GM12878 (cell line): ENCODE measurements around the gene CD300A. TPM values are rescaled to one million over a fixed set of nuclear protein-coding genes. Genes with fewer than 3 reads are reported as not detected.

ENCODE experiments used
- BHLHE40 ChIP-seq, 2 experiments: fragments of 450-650 bp in 1 of 2; IDR thresholded peaks; 2 replicates each; pipeline ENCODE4 v1.6.1; 2011 to 2017; ENCODE audit warnings: low read depth in 2 of 2, borderline replicate concordance in 1 of 2, improper control_type of control experiment in 1 of 2, low read length in 1 of 2, mild to moderate bottlenecking in 1 of 2
- CHD1 ChIP-seq: IDR thresholded peaks from 2 replicates; pipeline ENCODE4 v1.6.1; 2012; ENCODE audit warnings: low read depth, low read length, improper control_type of control experiment
- DPF2 ChIP-seq: fragments of 450-650 bp; IDR thresholded peaks from 2 replicates; pipeline ENCODE4 v1.6.1; 2017; ENCODE audit warnings: mild to moderate bottlenecking
- HDAC2 ChIP-seq: fragments of 200-600 bp; sonication (generic); IDR thresholded peaks from 2 replicates; pipeline ENCODE4 v1.6.1; 2017
- HSF1 ChIP-seq: fragments of 150-350 bp; IDR thresholded peaks from 2 replicates; pipeline ENCODE4 v1.6.1; 2014; ENCODE audit warnings: mild to moderate bottlenecking, low read depth, low read length
- NBN ChIP-seq: fragments of 450-650 bp; IDR thresholded peaks from 2 replicates; pipeline ENCODE4 v1.6.1; 2016
- NRF1 ChIP-seq: conservative IDR thresholded peaks from 2 replicates; pipeline ENCODE4 v1.6.1; 2011; ENCODE audit warnings: mild to moderate bottlenecking, low read depth, low read length, improper control_type of control experiment
- PML ChIP-seq: IDR thresholded peaks from 2 replicates; pipeline ENCODE4 v1.6.1; 2012; ENCODE audit warnings: low read length, inconsistent platforms
- RB1 ChIP-seq: fragments of 450-650 bp; formaldehyde crosslinking; IDR thresholded peaks from 2 replicates; pipeline ENCODE4 v1.6.1; 2017; ENCODE audit warnings: mild to moderate bottlenecking, borderline replicate concordance
- RFX5 ChIP-seq: IDR thresholded peaks from 2 replicates; pipeline ENCODE4 v1.6.1; 2011; ENCODE audit warnings: low read depth, low read length, improper control_type of control experiment
- SIX5 ChIP-seq: IDR thresholded peaks from 2 replicates; pipeline ENCODE4 v1.6.1; 2011; ENCODE audit warnings: mild to moderate bottlenecking, low read depth, low read length, moderate library complexity; ENCODE audit not compliant: severe bottlenecking
- SMARCA5 ChIP-seq: fragments of 450-650 bp; IDR thresholded peaks from 2 replicates; pipeline ENCODE4 v1.6.1; 2017; ENCODE audit warnings: mild to moderate bottlenecking
- SREBF2 ChIP-seq: IDR thresholded peaks from 2 replicates; pipeline ENCODE4 v1.6.1; 2012; ENCODE audit warnings: mild to moderate bottlenecking, low read length
- TARDBP ChIP-seq: IDR thresholded peaks from 2 replicates; pipeline ENCODE4 v1.6.1; 2016; ENCODE audit warnings: borderline replicate concordance
- TCF12 ChIP-seq: IDR thresholded peaks from 2 replicates; pipeline ENCODE4 v1.6.1; 2011; ENCODE audit warnings: low read depth, mild to moderate bottlenecking, low read length
- USF2 ChIP-seq: IDR thresholded peaks from 2 replicates; pipeline ENCODE4 v1.6.1; 2011; ENCODE audit warnings: low read depth, low read length, improper control_type of control experiment, borderline replicate concordance
- YY1 ChIP-seq: IDR thresholded peaks from 2 replicates; pipeline ENCODE4 v1.6.1; 2011; ENCODE audit warnings: low read depth, mild to moderate bottlenecking, low read length
- ZZZ3 ChIP-seq: IDR thresholded peaks from 2 replicates; pipeline ENCODE4 v1.6.1; 2011; ENCODE audit warnings: low read depth; ENCODE audit not compliant: control insufficient read depth, insufficient read length
- polyA plus RNA-seq, 11 experiments: library from polyadenylated mRNA; depleted of rRNA in 4 of 11; unstranded in 6 of 11; stranded (reverse) in 5 of 11; fragments of >200 nt; fragmentation: Nextera tagmentation in 4 of 11; fragmentation: Illumina TruSeq in 1 of 11; extraction: Ambion mirVana in 4 of 11; extraction: Trizol in 1 of 11; gene quantifications; 1 replicate in 1 of 11; 2 replicates in 10 of 11; pipeline versions ENCODE4 v1.2.1 to v1.2.3, GENCODE V29; 2011 to 2016; ENCODE audit warnings: inconsistent platforms in 2 of 11, missing spikeins in 2 of 11, low read depth in 1 of 11
- total RNA-seq, 4 experiments: library from RNA; depleted of rRNA in 3 of 4; stranded (reverse); fragments of >200 nt in 3 of 4; fragmentation: Illumina TruSeq in 1 of 4; extraction: Trizol in 1 of 4; gene quantifications; 2 replicates each; pipeline versions ENCODE4 v1.2.1 to v1.2.3, GENCODE V29; 2013 to 2021
- TF ChIP-seq, protein P1 (sequence below): fragments of 450-650 bp; IDR thresholded peaks from 2 replicates; pipeline ENCODE4 v1.6.1; 2016; ENCODE audit warnings: mild to moderate bottlenecking, moderate library complexity, borderline replicate concordance
- TF ChIP-seq, protein P2 (sequence below): fragments of 450-650 bp; formaldehyde crosslinking; IDR thresholded peaks from 2 replicates; pipeline ENCODE4 v1.4.0; 2020; ENCODE audit warnings: mild to moderate bottlenecking, moderate library complexity

The CD300A gene
- total and polyA plus RNA-seq, 10 of the 15 experiments (the other 5 are each of a cell fraction or from before 2014, with no cell fraction given), result 10.6 to 128 (median 36.1) TPM

DNA sequence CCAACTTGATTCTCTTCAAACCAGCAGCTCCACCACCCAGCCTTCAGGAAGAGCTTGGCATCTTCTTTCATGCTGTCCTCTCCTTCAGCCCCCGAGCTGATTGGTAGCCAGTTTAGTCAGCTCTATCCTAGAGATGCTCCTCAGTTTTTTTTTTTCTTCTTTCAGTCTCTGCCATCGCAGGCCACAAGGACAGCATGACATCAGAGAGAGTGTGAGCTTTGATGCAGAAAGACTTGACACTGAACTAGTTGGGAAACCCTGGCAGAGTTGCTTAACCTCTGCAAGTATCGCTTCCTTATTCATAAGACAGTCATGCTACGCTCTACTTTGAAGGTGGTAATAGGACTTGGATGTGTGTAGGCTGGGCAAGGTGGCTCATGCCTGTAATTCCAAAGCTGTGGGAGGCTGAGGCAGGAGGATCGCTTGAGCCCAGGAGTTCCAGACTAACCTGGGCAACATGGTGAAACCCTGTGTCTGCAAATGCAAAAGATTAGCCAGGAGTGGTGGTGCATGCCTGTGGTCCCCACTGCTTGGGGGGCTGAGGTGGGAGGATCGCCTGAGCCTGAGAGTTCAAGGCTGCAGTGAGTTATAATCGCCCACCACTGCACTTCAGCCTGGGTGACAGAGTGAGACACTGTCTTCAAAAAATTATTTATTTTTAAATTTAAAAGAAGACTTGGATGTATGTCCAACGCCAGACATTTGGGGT is 62.2 kb downstream of the CD300A start (continued):
- TF ChIP-seq SREBF2 (no peak), CHD1 (no peak), TCF12 (no peak), PML (no peak), YY1 (no peak), HSF1 (no peak), TARDBP (no peak), ZZZ3 (no peak), NBN (peak; percentile 92), RB1 (no peak), HDAC2 (no peak), SMARCA5 (no peak), DPF2 (peak; percentile 83; the same call in 1 of the 2 replicates), USF2 (no peak), BHLHE40 (IDR thresholded peaks at IDR 0.05; ENCODE audit: borderline replicate concordance in 1 of 2, low read depth in 2 of 2, low read length in 1 of 2) (peak; percentile 23 to 53; a peak in 2 of 4 replicates), NRF1 (no peak), SIX5 (no peak), RFX5 (no peak)
- TF ChIP-seq, protein P1, sequence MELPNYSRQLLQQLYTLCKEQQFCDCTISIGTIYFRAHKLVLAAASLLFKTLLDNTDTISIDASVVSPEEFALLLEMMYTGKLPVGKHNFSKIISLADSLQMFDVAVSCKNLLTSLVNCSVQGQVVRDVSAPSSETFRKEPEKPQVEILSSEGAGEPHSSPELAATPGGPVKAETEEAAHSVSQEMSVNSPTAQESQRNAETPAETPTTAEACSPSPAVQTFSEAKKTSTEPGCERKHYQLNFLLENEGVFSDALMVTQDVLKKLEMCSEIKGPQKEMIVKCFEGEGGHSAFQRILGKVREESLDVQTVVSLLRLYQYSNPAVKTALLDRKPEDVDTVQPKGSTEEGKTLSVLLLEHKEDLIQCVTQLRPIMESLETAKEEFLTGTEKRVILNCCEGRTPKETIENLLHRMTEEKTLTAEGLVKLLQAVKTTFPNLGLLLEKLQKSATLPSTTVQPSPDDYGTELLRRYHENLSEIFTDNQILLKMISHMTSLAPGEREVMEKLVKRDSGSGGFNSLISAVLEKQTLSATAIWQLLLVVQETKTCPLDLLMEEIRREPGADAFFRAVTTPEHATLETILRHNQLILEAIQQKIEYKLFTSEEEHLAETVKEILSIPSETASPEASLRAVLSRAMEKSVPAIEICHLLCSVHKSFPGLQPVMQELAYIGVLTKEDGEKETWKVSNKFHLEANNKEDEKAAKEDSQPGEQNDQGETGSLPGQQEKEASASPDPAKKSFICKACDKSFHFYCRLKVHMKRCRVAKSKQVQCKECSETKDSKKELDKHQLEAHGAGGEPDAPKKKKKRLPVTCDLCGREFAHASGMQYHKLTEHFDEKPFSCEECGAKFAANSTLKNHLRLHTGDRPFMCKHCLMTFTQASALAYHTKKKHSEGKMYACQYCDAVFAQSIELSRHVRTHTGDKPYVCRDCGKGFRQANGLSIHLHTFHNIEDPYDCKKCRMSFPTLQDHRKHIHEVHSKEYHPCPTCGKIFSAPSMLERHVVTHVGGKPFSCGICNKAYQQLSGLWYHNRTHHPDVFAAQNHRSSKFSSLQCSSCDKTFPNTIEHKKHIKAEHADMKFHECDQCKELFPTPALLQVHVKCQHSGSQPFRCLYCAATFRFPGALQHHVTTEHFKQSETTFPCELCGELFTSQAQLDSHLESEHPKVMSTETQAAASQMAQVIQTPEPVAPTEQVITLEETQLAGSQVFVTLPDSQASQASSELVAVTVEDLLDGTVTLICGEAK, result no peak
- TF ChIP-seq, protein P2, sequence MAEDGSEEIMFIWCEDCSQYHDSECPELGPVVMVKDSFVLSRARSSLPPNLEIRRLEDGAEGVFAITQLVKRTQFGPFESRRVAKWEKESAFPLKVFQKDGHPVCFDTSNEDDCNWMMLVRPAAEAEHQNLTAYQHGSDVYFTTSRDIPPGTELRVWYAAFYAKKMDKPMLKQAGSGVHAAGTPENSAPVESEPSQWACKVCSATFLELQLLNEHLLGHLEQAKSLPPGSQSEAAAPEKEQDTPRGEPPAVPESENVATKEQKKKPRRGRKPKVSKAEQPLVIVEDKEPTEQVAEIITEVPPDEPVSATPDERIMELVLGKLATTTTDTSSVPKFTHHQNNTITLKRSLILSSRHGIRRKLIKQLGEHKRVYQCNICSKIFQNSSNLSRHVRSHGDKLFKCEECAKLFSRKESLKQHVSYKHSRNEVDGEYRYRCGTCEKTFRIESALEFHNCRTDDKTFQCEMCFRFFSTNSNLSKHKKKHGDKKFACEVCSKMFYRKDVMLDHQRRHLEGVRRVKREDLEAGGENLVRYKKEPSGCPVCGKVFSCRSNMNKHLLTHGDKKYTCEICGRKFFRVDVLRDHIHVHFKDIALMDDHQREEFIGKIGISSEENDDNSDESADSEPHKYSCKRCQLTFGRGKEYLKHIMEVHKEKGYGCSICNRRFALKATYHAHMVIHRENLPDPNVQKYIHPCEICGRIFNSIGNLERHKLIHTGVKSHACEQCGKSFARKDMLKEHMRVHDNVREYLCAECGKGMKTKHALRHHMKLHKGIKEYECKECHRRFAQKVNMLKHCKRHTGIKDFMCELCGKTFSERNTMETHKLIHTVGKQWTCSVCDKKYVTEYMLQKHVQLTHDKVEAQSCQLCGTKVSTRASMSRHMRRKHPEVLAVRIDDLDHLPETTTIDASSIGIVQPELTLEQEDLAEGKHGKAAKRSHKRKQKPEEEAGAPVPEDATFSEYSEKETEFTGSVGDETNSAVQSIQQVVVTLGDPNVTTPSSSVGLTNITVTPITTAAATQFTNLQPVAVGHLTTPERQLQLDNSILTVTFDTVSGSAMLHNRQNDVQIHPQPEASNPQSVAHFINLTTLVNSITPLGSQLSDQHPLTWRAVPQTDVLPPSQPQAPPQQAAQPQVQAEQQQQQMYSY (CRISPR knock-in tag), result no peak
